WTC11 (cell line): ENCODE measurements around the gene RAB8B.

Experiments used
- AFF4 ChIP-seq: sonication (generic); formaldehyde crosslinking; IDR thresholded peaks from 2 replicates; pipeline ENCODE4 v1.8.1; 2023; ENCODE audit warnings: mild to moderate bottlenecking, missing genetic modification reagents, borderline replicate concordance
- ATF2 ChIP-seq: sonication (generic); formaldehyde crosslinking; IDR thresholded peaks from 2 replicates; pipeline ENCODE4 v1.8.1; 2022; ENCODE audit warnings: low read depth, missing genetic modification reagents, borderline replicate concordance
- CTCF ChIP-seq: fragments of 200-600 bp; IDR thresholded peaks from 2 replicates; pipeline ENCODE4 v1.8.0; 2022; ENCODE audit warnings: antibody characterized with exemption
- E2F1 ChIP-seq: sonication (generic); formaldehyde crosslinking; IDR thresholded peaks from 2 replicates; pipeline ENCODE4 v1.8.0; 2022; ENCODE audit warnings: mild to moderate bottlenecking, missing genetic modification reagents
- E2F5 ChIP-seq: sonication (generic); formaldehyde crosslinking; IDR thresholded peaks from 2 replicates; pipeline ENCODE4 v1.8.1; 2022; ENCODE audit warnings: mild to moderate bottlenecking, moderate library complexity, missing genetic modification reagents
- ESRRA ChIP-seq: sonication (generic); formaldehyde crosslinking; IDR thresholded peaks from 2 replicates; pipeline ENCODE4 v1.8.1; 2022; ENCODE audit warnings: mild to moderate bottlenecking, missing genetic modification reagents, borderline replicate concordance
- FOXK1 ChIP-seq: sonication (generic); formaldehyde crosslinking; IDR thresholded peaks from 2 replicates; pipeline ENCODE4 v1.8.0; 2022; ENCODE audit warnings: mild to moderate bottlenecking, moderate library complexity, missing genetic modification reagents
- HMGXB4 ChIP-seq: sonication (generic); formaldehyde crosslinking; IDR thresholded peaks from 2 replicates; pipeline ENCODE4 v1.8.1; 2023; ENCODE audit warnings: mild to moderate bottlenecking, moderate library complexity, missing genetic modification reagents
- IRF1 ChIP-seq: sonication (generic); formaldehyde crosslinking; IDR thresholded peaks from 2 replicates; pipeline ENCODE4 v1.8.0; 2023; ENCODE audit warnings: missing genetic modification reagents
- JUN ChIP-seq: sonication (generic); formaldehyde crosslinking; IDR thresholded peaks from 2 replicates; pipeline ENCODE4 v1.8.0; 2023; ENCODE audit warnings: mild to moderate bottlenecking, missing genetic modification reagents
- MLX ChIP-seq: sonication (generic); formaldehyde crosslinking; IDR thresholded peaks from 2 replicates; pipeline ENCODE4 v1.8.1; 2023; ENCODE audit warnings: mild to moderate bottlenecking, missing genetic modification reagents, moderate library complexity
- PRDM15 ChIP-seq: sonication (generic); formaldehyde crosslinking; IDR thresholded peaks from 2 replicates; pipeline ENCODE4 v1.8.0; 2022; ENCODE audit warnings: missing genetic modification reagents
- SP1 ChIP-seq: sonication (generic); formaldehyde crosslinking; conservative IDR thresholded peaks from 2 replicates; pipeline ENCODE4 v1.8.1; 2022; ENCODE audit warnings: missing genetic modification reagents
- TCF7 ChIP-seq: sonication (generic); formaldehyde crosslinking; IDR thresholded peaks from 2 replicates; pipeline ENCODE4 v1.8.0; 2022; ENCODE audit warnings: mild to moderate bottlenecking, low read depth, missing genetic modification reagents, moderate library complexity

- TF ChIP-seq CTCF: no peak
- no peak for TF ChIP-seq ESRRA (CRISPR knock-in tag)
- TF ChIP-seq TCF7 (CRISPR knock-in tag): no peak
- TF ChIP-seq HMGXB4 (CRISPR knock-in tag): no peak
- TF ChIP-seq JUN (CRISPR knock-in tag): no peak
- TF ChIP-seq PRDM15 (CRISPR knock-in tag): no peak
- TF ChIP-seq MLX (CRISPR knock-in tag): no peak
- TF ChIP-seq ATF2: no peak
- no peak for TF ChIP-seq E2F5 (CRISPR knock-in tag)
- no peak for TF ChIP-seq SP1 (CRISPR knock-in tag)
- TF ChIP-seq AFF4: no peak
- no peak for TF ChIP-seq FOXK1
- no peak for TF ChIP-seq E2F1 (CRISPR knock-in tag)
- TF ChIP-seq IRF1: no peak
Observed at GRCh38 chr15:63287109-63287508, 97.7 kb downstream of the RAB8B start.
